Measurements from ENCODE around the gene NECAB3. TPM values are rescaled to one million over a fixed set of nuclear protein-coding genes. Genes with fewer than 3 reads are reported as not detected.

NECAB3 gene
- total and polyA plus RNA-seq, 8 donors, result 22.3 to 72.9 (median 33.2) TPM

DNA sequence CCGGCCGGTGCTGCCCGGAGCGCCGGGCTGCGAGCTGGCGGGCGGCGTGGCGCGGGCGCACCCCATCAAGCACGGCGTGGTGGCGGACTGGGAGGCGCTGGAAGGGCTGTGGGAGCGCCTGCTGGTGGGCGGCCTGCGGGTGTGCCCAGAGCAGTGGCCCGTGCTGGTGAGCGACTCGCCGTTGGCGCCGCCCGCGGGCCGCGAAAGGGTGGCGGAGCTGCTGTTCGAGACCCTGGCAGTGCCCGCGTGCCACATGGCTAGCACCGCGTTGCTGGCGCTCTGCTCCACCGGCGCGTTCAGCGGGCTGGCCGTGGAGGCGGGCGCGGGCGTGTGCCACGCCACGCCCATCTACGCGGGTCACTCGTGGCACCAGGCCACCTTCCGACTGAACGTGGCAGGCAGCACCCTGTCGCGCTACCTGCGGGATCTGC is 7.0 kb downstream of the NECAB3 start:
- no peaks in the 10 kb centered on the region for H3K9me3 ChIP-seq
- peaks cover 18 to 56% of the 10 kb centered on the region in 2 donors for H3K4me1 ChIP-seq
- peaks cover 0 to 11% of the 10 kb centered on the region in 2 donors for H3K36me3 ChIP-seq
- intact Hi-C loops (cut with DNase I), result no loop called here
- ATAC-seq, result peak; percentile 2
- peak overlapping the region; percentile 55 to 56 for H3K4me3 ChIP-seq
- peak in 1 of 4 donors; percentile 91 for DNase-seq
- H3K27me3 ChIP-seq, result no peaks in the 10 kb centered on the region
- TF ChIP-seq, protein P1, sequence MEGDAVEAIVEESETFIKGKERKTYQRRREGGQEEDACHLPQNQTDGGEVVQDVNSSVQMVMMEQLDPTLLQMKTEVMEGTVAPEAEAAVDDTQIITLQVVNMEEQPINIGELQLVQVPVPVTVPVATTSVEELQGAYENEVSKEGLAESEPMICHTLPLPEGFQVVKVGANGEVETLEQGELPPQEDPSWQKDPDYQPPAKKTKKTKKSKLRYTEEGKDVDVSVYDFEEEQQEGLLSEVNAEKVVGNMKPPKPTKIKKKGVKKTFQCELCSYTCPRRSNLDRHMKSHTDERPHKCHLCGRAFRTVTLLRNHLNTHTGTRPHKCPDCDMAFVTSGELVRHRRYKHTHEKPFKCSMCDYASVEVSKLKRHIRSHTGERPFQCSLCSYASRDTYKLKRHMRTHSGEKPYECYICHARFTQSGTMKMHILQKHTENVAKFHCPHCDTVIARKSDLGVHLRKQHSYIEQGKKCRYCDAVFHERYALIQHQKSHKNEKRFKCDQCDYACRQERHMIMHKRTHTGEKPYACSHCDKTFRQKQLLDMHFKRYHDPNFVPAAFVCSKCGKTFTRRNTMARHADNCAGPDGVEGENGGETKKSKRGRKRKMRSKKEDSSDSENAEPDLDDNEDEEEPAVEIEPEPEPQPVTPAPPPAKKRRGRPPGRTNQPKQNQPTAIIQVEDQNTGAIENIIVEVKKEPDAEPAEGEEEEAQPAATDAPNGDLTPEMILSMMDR (IDR thresholded peaks at IDR 0.05), result no peak
- H3K27ac ChIP-seq, result peak overlapping the region; percentile 79 to 87

GRCh38 chr20:33666293-33667244 is 7.7 kb downstream of the NECAB3 start, which contains the start of gene ACTL10:
TSS of gene ACTL10 (plus strand) at chr20:33666943. CDS start at chr20:33667498, 555 bp downstream.
- H3K36me3 ChIP-seq, result peaks cover 0 to 11% of the 10 kb centered on the region in 2 donors
- H3K27ac ChIP-seq, result peak within 1 kb of the TSS; percentile 79 to 87
- peak; percentile 89 to 98 (median 98) for DNase-seq
- ATAC-seq, result peak; percentile 81
- peaks cover 18 to 50% of the 10 kb centered on the region in 2 donors for H3K4me1 ChIP-seq
- H3K4me3 ChIP-seq, result peak within 1 kb of the TSS; percentile 55 to 56
- TF ChIP-seq, protein P1 (IDR thresholded peaks at IDR 0.05), result peak in 1 of 2 donors; percentile 36
- no peaks in the 10 kb centered on the region for H3K9me3 ChIP-seq
- intact Hi-C loops (cut with DNase I), result no loop called here
- H3K27me3 ChIP-seq, result no peaks in the 10 kb centered on the region

DNA sequence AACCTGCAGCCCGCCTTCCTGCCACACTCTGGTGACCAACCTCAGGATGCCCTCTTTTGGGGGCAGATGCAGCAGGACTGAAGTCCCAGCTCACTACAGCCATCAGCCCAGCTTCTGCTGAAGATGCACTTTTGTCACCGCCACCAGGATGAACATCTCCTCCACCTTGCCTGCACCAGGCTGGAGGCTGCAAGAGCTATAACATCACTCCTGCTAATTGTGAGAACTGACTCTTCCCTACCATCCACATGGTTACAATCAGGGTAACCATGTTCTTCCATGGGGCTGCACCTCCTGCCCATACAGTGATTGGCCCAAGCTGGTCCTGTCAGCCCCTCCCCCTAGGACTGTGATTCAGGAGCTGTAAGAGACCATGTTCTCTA is 9.5 kb downstream of the NECAB3 start:
- H3K4me3 ChIP-seq, result no peak overlapping the region
- TF ChIP-seq, protein P1 (IDR thresholded peaks at IDR 0.05), result no peak
- DNase-seq (no peak), ATAC-seq (no peak)
- H3K27me3 ChIP-seq, result no peaks in the 10 kb centered on the region
- H3K4me1 ChIP-seq, result peaks cover 18 to 50% of the 10 kb centered on the region in 2 donors
- H3K9me3 ChIP-seq, result no peaks in the 10 kb centered on the region
- H3K36me3 ChIP-seq, result peaks cover 0 to under 1% of the 10 kb centered on the region in 2 donors
- intact Hi-C loops (cut with DNase I), result no loop called here
- H3K27ac ChIP-seq, result no peak overlapping the region

DNA sequence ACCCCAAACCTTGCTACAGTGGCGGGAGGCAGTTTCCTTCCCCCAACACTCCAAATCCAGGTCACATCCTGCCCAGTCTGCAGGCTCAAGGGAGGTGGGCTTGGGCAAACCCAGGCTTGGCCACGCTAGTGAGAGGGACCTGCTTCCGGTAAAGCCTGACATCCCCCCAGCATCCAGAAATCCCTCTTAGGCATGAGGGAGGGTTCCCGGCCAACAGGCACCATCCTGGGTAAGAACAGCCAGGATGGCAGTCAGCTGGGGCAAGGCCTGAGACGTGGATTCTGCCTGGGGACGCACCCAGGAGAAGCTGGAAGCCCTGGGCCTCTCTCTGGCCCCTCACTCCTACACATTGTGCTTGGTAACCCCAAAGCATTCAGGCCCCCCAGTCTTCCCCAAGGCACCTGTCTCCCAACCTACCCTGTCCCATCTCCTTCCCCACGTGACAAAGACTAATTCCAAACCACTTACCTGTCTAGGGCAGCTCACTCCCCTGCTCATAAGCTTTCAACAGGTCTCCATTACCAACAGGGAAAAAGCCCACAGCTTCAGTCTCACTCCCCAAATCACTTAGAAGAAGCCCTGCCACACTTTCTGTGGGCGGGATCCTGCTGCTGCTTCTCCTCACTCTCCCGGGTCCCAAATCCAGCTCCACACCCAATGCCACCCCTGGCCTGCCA is 10.0 kb downstream of the NECAB3 start:
- peak overlapping the region; percentile 77 to 85 for H3K27ac ChIP-seq
- DNase-seq, result no peak
- peaks cover 18 to 50% of the 10 kb centered on the region in 2 donors for H3K4me1 ChIP-seq
- no peak for ATAC-seq
- H3K4me3 ChIP-seq, result peak overlapping the region; percentile 67 to 74
- intact Hi-C loops (cut with DNase I), result no loop called here
- TF ChIP-seq, protein P1 (IDR thresholded peaks at IDR 0.05), result no peak
- peaks cover 0 to 6% of the 10 kb centered on the region in 2 donors for H3K36me3 ChIP-seq
- H3K27me3 ChIP-seq, result no peaks in the 10 kb centered on the region
- no peaks in the 10 kb centered on the region for H3K9me3 ChIP-seq
